Testis (tissue), 2 donors: ENCODE results near the gene GPR155.

Experiments used
- POLR2A ChIP-seq: fragments of 450-650 bp; IDR thresholded peaks from one replicate; pipeline ENCODE4 v1.6.1; 2017; ENCODE audit warnings: antibody characterized with exemption, mild to moderate bottlenecking, moderate library complexity
- TF ChIP-seq, protein P1 (sequence below), 3 experiments: fragments of 450-650 bp in 2 of 3; fragments of 200-600 bp in 1 of 3; sonication (generic) in 1 of 3; IDR thresholded peaks; one replicate each; pipeline ENCODE4 v1.5.1; 2016 to 2019; ENCODE audit warnings: antibody characterized with exemption in 3 of 3, mild to moderate bottlenecking in 2 of 3, moderate library complexity in 1 of 3

DNA sequence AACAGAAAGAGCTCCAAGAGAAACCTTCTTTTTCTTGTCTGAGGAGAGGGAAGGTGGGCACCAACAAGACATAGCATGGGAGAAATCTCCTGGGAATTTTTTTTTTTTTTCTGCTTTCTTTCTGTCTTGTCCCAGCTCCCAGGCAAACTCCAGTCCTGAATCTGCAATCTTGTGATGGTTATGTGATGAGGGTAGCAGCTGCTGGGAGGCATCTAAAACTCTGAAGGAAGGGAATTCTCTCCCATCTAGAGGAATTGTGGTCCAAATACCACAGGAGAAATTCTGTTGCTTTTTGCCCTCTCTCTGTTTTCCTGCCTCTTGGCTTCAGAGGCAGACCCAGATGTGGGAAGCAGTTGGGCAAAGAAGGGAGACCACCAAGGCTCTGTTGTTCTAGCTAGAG lies 74.6 kb downstream of the GPR155 start:
- TF ChIP-seq POLR2A: no peak
- TF ChIP-seq, protein P1, sequence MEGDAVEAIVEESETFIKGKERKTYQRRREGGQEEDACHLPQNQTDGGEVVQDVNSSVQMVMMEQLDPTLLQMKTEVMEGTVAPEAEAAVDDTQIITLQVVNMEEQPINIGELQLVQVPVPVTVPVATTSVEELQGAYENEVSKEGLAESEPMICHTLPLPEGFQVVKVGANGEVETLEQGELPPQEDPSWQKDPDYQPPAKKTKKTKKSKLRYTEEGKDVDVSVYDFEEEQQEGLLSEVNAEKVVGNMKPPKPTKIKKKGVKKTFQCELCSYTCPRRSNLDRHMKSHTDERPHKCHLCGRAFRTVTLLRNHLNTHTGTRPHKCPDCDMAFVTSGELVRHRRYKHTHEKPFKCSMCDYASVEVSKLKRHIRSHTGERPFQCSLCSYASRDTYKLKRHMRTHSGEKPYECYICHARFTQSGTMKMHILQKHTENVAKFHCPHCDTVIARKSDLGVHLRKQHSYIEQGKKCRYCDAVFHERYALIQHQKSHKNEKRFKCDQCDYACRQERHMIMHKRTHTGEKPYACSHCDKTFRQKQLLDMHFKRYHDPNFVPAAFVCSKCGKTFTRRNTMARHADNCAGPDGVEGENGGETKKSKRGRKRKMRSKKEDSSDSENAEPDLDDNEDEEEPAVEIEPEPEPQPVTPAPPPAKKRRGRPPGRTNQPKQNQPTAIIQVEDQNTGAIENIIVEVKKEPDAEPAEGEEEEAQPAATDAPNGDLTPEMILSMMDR (IDR thresholded peaks at IDR 0.05): no peak
